Aortic smooth muscle cell (primary cell): ENCODE results near the gene LBHD2. TPM values are rescaled to one million over a fixed set of nuclear protein-coding genes. Genes with fewer than 3 reads are reported as not detected.

ENCODE experiments used
- total RNA-seq: library from RNA; depleted of rRNA; stranded (reverse); fragments of >200 nt; gene quantifications from 2 replicates; pipeline ENCODE4 v1.2.3, GENCODE V29; 2014

LBHD2 gene
- total RNA-seq, result not detected in 2 replicates

GRCh38 chr14:103084021-103084919 lies at the start of gene LBHD2:
Gene LBHD2 (plus strand): TSS chr14:103084210. CDS start chr14:103086013, 1,803 bp downstream.

GRCh38 chr14:103057372-103058163 lies 26.4 kb upstream of the LBHD2 start, which contains the start of gene CDC42BPB:
Gene CDC42BPB (minus strand): TSS chr14:103057549. CDS start chr14:103057173, 376 bp downstream.

GRCh38 chr14:103094406-103095209 lies 10.6 kb downstream of the LBHD2 start, which contains the start of gene EXOC3L4:
Gene EXOC3L4 (plus strand): TSS chr14:103094725. CDS start chr14:103100220, 5,495 bp downstream.

GRCh38 chr14:103122947-103123633 lies 39.1 kb downstream of the LBHD2 start, which contains the start of gene TNFAIP2:
Gene TNFAIP2 (plus strand): TSS chr14:103123461. CDS start chr14:103126458, 2,997 bp downstream.

Other genes with a start within 250 kb of the LBHD2 start
- gene AMN, start 161.5 kb upstream of the LBHD2 start, total RNA-seq, result not detected in 2 replicates
- 79.0 and 84.5 TPM in 2 replicates for gene CDC42BPB, start 26.7 kb upstream of the LBHD2 start, total RNA-seq
- gene EXOC3L4, start 10.5 kb downstream of the LBHD2 start, total RNA-seq, result 0.26 TPM in 1 of 2 replicates, not detected in the other
- gene TNFAIP2, start 39.3 kb downstream of the LBHD2 start, total RNA-seq, result 65.9 and 69.1 TPM in 2 replicates